HCT116 (cell line): ENCODE data around the gene FKBP4. TPM values are rescaled to one million over a fixed set of nuclear protein-coding genes. Genes with fewer than 3 reads are reported as not detected.
A peak's percentile ranks its signal among the peaks of the same experiment; 100 is the strongest.

ENCODE experiments used
- ATAC-seq: fragments of 200-7000 bp; cut with Tn5 transposase; 2 replicates; pipeline ENCODE4 v1.9.1; 2020; ENCODE audit warnings: mild to moderate bottlenecking, moderate library complexity
- BruUV-seq: library from RNA; stranded (reverse); fragments of 400-500 nt; replicated peaks from 2 replicates; lab custom pipeline; 2021; lab: Mats Ljungman, UMichigan
- CTCF ChIA-PET: fragments of 300-600 bp; sonication (Branson Sonifier 250); formaldehyde crosslinking; loops from one replicate; lab custom pipeline; 2021; ENCODE audit warnings: antibody characterized with exemption; lab: Charles Lee
- POLR2A ChIA-PET: fragments of 300-600, 350-600 bp; sonication (Branson Sonifier 250); formaldehyde crosslinking; loops from one replicate; lab custom pipeline; 2021; ENCODE audit warnings: antibody characterized with exemption; lab: Charles Lee
- RAD21 ChIA-PET, 2 experiments: fragments of 300-600 bp; sonication (Branson Sonifier 250); formaldehyde crosslinking; loops; one replicate each; lab custom pipeline; 2023; ENCODE audit warnings: low total read pairs in 2 of 2; ENCODE audit not compliant: uncharacterized antibody in 2 of 2, unreplicated experiment in 2 of 2, low non-redundant PET in 1 of 2; lab: Charles Lee
- DNase-seq: peaks from one replicate; pipeline ENCODE4 v3.0.0-alpha.2; 2010; ENCODE audit warnings: low read depth, low spot score
- H2AFZ ChIP-seq: fragments of 200-600 bp; shearing (Covaris generic), sonication (generic); 2 replicates; pipeline ENCODE4 v1.6.1; 2017; ENCODE audit warnings: low read depth, mixed run types, mixed read lengths, antibody characterized with exemption, low read length; ENCODE audit not compliant: poor library complexity, severe bottlenecking
- H3K27ac ChIP-seq: 2 replicates; pipeline ENCODE4 v1.5.1; 2012; ENCODE audit warnings: low read depth, low read length
- H3K27me3 ChIP-seq: fragments of 200-600 bp; sonication (generic); 2 replicates; pipeline ENCODE4 v1.6.1; 2016; ENCODE audit warnings: mixed run types, low read length, mixed read lengths; ENCODE audit not compliant: insufficient read depth
- H3K36me3 ChIP-seq, 2 experiments: fragments of 200-500 bp in 1 of 2; fragments of 200-600 bp in 1 of 2; sonication (Bioruptor generic) in 1 of 2; sonication (generic) in 1 of 2; 2 replicates each; pipeline versions ENCODE4 v1.5.1 to v1.6.1; 2014 to 2016; ENCODE audit warnings: low read length in 2 of 2, inconsistent platforms in 1 of 2, mixed read lengths in 1 of 2, mixed run types in 1 of 2; ENCODE audit not compliant: insufficient read depth in 2 of 2, control insufficient read depth in 1 of 2
- H3K4me1 ChIP-seq, 2 experiments: fragments of 200-600 bp in 1 of 2; sonication (generic) in 1 of 2; 2 replicates each; pipeline versions ENCODE4 v1.5.1 to v1.6.1; 2012 to 2017; ENCODE audit warnings: low read length in 2 of 2, inconsistent platforms in 1 of 2, mild to moderate bottlenecking in 1 of 2, mixed read lengths in 1 of 2, mixed run types in 1 of 2, moderate library complexity in 1 of 2; ENCODE audit not compliant: insufficient read depth in 2 of 2, control insufficient read depth in 1 of 2
- H3K4me2 ChIP-seq: fragments of 200-600 bp; sonication (generic); 2 replicates; pipeline ENCODE4 v1.6.1; 2017; ENCODE audit warnings: mixed run types, low read length, mixed read lengths
- H3K4me3 ChIP-seq, 2 experiments: fragments of 200-600 bp in 1 of 2; sonication (generic) in 1 of 2; replicated peaks in 1 of 2; 2 replicates each; pipeline ENCODE4 v1.5.1; 2011 to 2016; ENCODE audit warnings: low read length in 2 of 2, control low read depth in 1 of 2, low read depth in 1 of 2, mild to moderate bottlenecking in 1 of 2, mixed read lengths in 1 of 2, mixed run types in 1 of 2
- H3K79me2 ChIP-seq: fragments of 200-600 bp; sonication (generic); 2 replicates; pipeline ENCODE4 v1.6.1; 2017; ENCODE audit warnings: mild to moderate bottlenecking, mixed run types, low read length, moderate library complexity, mixed read lengths; ENCODE audit not compliant: insufficient read depth
- H3K9ac ChIP-seq: fragments of 200-600 bp; sonication (generic); 2 replicates; pipeline ENCODE4 v1.6.1; 2016; ENCODE audit warnings: low read length, mixed read lengths
- H3K9me2 ChIP-seq: fragments of 200-600 bp; sonication (generic), shearing (Covaris generic); 2 replicates; pipeline ENCODE4 v1.6.1; 2017; ENCODE audit warnings: mixed run types, mild to moderate bottlenecking, moderate library complexity; ENCODE audit not compliant: insufficient read depth
- H3K9me3 ChIP-seq, 2 experiments: fragments of 200-500 bp in 1 of 2; fragments of 200-600 bp in 1 of 2; sonication (Bioruptor generic) in 1 of 2; sonication (generic) in 1 of 2; 2 replicates each; pipeline ENCODE4 v1.6.1; 2014 to 2017; ENCODE audit warnings: low read length in 2 of 2, mixed read lengths in 2 of 2, inconsistent platforms in 1 of 2, low read depth in 1 of 2, mild to moderate bottlenecking in 1 of 2, mixed run types in 1 of 2, moderate library complexity in 1 of 2; ENCODE audit not compliant: control insufficient read depth in 1 of 2, insufficient read depth in 1 of 2
- H4K20me1 ChIP-seq: fragments of 200-600 bp; sonication (generic), shearing (Covaris generic); 2 replicates; pipeline ENCODE4 v1.6.1; 2017; ENCODE audit warnings: mixed run types, mild to moderate bottlenecking, moderate library complexity; ENCODE audit not compliant: insufficient read depth
- CEBPB ChIP-seq: IDR thresholded peaks from 2 replicates; pipeline ENCODE4 v1.6.1; 2012; ENCODE audit warnings: low read depth
- CTCF ChIP-seq, 3 experiments: fragments of 200-600 bp in 1 of 3; sonication (generic) in 1 of 3; IDR thresholded peaks in 2 of 3; conservative IDR thresholded peaks in 1 of 3; 2 replicates each; pipeline ENCODE4 v1.5.1; 2012 to 2017; ENCODE audit warnings: low read depth in 2 of 3, low read length in 2 of 3, antibody characterized with exemption in 1 of 3, borderline replicate concordance in 1 of 3, control low read depth in 1 of 3, mild to moderate bottlenecking in 1 of 3, mixed read lengths in 1 of 3, mixed run types in 1 of 3, moderate library complexity in 1 of 3; ENCODE audit not compliant: insufficient read depth in 1 of 3
- ELF1 ChIP-seq: IDR thresholded peaks from 2 replicates; pipeline ENCODE4 v1.6.1; 2012; ENCODE audit warnings: low read depth, borderline replicate concordance
- POLR2AphosphoS5 ChIP-seq: IDR thresholded peaks from 2 replicates; pipeline ENCODE4 v1.6.1; 2011; ENCODE audit warnings: mild to moderate bottlenecking, low read depth, low read length, moderate library complexity
- SIN3A ChIP-seq: IDR thresholded peaks from 2 replicates; pipeline ENCODE4 v1.6.1; 2012; ENCODE audit warnings: low read depth
- SRF ChIP-seq: IDR thresholded peaks from 2 replicates; pipeline ENCODE4 v1.6.1; 2012; ENCODE audit warnings: low read depth
- TCF7L2 ChIP-seq: IDR thresholded peaks from 2 replicates; pipeline ENCODE4 v1.7.0; 2011; ENCODE audit warnings: borderline replicate concordance, inconsistent platforms; ENCODE audit not compliant: insufficient read depth, insufficient read length; ENCODE audit errors: extremely low read depth
- YY1 ChIP-seq: IDR thresholded peaks from 2 replicates; pipeline ENCODE4 v1.6.1; 2011; ENCODE audit warnings: low read length, low read depth, moderate library complexity, mild to moderate bottlenecking; ENCODE audit not compliant: insufficient replicate concordance; ENCODE audit errors: extremely low read depth
- ZFX ChIP-seq: fragments of 450-650 bp; IDR thresholded peaks from 2 replicates; pipeline ENCODE4 v1.6.1; 2017
- intact Hi-C: fragments of 100-400 bp; cut with micrococcal nuclease; formaldehyde crosslinking; loops from 2 replicates; pipeline ENCODE4 v1.10.0; 2022
- total RNA-seq: library from RNA; stranded (reverse); gene quantifications from one replicate; pipeline ENCODE4 v1.2.1, GENCODE V29; 2021; ENCODE audit not compliant: unreplicated experiment

The FKBP4 gene
- total RNA-seq, 1 experiment from 2014 or later = 178 TPM

DNA sequence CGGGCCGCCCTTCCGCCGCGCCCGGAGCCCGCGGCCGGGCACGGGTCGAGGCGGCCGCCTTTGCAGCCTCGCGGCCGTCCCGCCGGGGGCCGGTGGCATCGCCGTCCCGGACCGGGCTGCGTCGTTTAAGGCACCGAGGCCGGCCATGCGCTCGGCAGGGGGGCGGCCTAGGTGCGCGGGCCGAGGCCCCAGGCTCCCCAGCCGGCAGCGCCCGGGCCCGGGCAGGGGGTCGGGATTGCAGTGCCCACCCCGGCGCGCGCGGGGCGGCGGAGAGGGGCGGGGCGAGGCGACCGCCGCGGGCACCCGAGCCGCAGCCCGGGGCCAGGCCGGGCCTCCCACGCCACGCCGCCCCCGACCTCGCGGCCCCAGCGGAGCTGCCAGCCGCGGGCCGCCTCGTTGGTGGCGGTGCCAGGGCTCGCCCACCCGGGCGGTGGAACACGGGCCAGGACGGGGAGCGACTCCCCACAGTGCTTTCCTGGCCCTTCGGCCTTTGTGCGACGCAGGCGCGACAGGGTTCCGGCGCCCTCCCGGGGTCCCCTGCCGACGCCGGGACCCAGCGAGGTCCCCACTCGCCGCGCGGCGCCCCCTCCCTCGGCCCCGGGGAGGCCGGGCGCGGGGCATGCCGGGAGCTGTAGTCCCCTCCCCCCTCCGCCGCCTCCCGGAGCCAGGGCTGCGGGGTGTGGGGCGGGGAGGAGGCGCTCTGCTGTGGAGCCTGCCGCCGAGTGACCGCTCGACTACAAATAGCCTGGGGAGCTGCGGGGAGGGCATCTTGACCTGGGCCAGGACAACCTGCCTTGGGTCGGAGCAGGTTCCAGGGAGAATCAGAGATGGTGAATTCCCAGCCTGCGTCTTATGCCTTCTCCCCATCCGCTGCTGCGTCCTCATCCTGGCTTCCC lies 769 bp downstream of the FKBP4 start:
- RAD21 ChIA-PET = interaction anchor here in 1 of 2 experiments (0.6 kb wide), 1 partner anchor 16 kb away, joined by 3 read pairs; no protein-coding TSS in a partner anchor
- CTCF ChIA-PET = interaction anchor here (0.7 to 4.5 kb wide), 3 partner anchors 11 to 112 kb away, joined by 3 to 30 read pairs (median 3); partner anchors contain the start of gene ITFG2

More for the DNA sequence above, 769 bp downstream of the FKBP4 start:
- Histone ChIP-seq H3K36me3 (peaks cover 29 to 45% of the 10 kb centered on the region in 2 experiments), H4K20me1 (peaks cover 17% of the 10 kb centered on the region; the same call in 1 of the 2 replicates), H3K27ac (peak overlapping the region; percentile 92), H3K4me3 (peak overlapping the region; percentile 88 to 95), H3K4me1 (peaks cover 10 to 20% of the 10 kb centered on the region in 2 experiments; a peak in 3 of 4 replicates), H2AFZ (no peak overlapping the region), H3K27me3 (no peaks in the 10 kb centered on the region), H3K79me2 (peaks cover 51% of the 10 kb centered on the region), H3K9me3 (no peaks in the 10 kb centered on the region), H3K9ac (peak overlapping the region; percentile 73), H3K4me2 (peak overlapping the region; percentile 95), H3K9me2 (no peaks in the 10 kb centered on the region)
- intact Hi-C loops = no loop called here
- BruUV-seq = no TSS peak
- POLR2A ChIA-PET = interaction anchor here (1.0 to 1.8 kb wide), 3 partner anchors 12 to 30 kb away, joined by 3 to 6 read pairs (median 3); partner anchors contain the start of gene ITFG2
- DNase-seq (no peak), ATAC-seq (peak; percentile 80)
- no peak for TF ChIP-seq TCF7L2
- TF ChIP-seq CEBPB = no peak
- no peak for TF ChIP-seq SRF
- TF ChIP-seq ZFX = peak; percentile 92
- no peak for TF ChIP-seq CTCF (IDR thresholded peaks at IDR 0.05 in 2 of 3, conservative IDR thresholded peaks at IDR 0.05 in 1 of 3; ENCODE audit: borderline replicate concordance in 1 of 3, insufficient read depth in 1 of 3, low read depth in 2 of 3, low read length in 2 of 3)
- TF ChIP-seq SIN3A = 0 out of 2 replicates have a peak, but pooled peaks have one; percentile 39
- peak; percentile 51 for TF ChIP-seq POLR2AphosphoS5
- TF ChIP-seq ELF1 = no peak
- peak; percentile 55 for TF ChIP-seq YY1
